ENCODE results near the gene ISX. TPM values are rescaled to one million over a fixed set of nuclear protein-coding genes. Genes with fewer than 3 reads are reported as not detected.

ISX gene
- total RNA-seq, 1 experiment from 2014 or later, result not detected

DNA sequence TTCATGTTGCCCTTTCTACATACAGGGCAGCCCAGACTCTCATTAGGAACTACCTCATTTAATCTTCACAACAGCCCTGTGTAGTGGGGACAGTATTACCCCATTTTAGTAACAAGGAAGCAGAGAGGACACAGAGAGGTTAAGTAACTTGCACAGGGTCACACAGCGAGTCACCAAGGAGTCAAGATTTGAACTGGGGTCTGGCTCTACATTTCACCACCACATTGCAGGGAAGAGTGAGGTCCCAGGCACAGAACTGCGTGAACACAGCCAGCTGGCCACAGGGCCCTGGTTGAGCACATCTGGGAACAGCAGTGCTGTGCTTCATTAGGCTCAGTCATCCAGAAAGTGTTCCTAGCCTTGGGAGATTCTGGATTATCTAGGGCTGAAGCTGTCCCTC, 45.4 kb upstream of the ISX start:
- Histone ChIP-seq H3K36me3 (ENCODE audit: low read depth, low read length) (no peaks in the 10 kb centered on the region), H3K4me2 (ENCODE audit: low read length) (no peak overlapping the region), H2AFZ (ENCODE audit: low read length) (no peak overlapping the region), H3K9me2 (replicated peaks; ENCODE audit: low read length) (no peaks in the 10 kb centered on the region), H4K20me1 (ENCODE audit: low read length) (no peaks in the 10 kb centered on the region), H3K4me3 (ENCODE audit: low read length) (no peak overlapping the region), H3K27ac (ENCODE audit: low read length) (no peak overlapping the region), H3K4me1 (ENCODE audit: insufficient read depth, low read length) (no peaks in the 10 kb centered on the region), H3F3A (ENCODE audit: low read length, unreplicated experiment) (no peaks in the 10 kb centered on the region), H3K79me2 (ENCODE audit: low read length) (no peaks in the 10 kb centered on the region), H3K9me3 (ENCODE audit: low read length) (no peaks in the 10 kb centered on the region), H3K27me3 (ENCODE audit: low read length) (no peaks in the 10 kb centered on the region), H3K9ac (ENCODE audit: low read length) (no peak overlapping the region)
- POLR2A ChIA-PET (ENCODE audit: unreplicated experiment), result no interaction called here
- ATAC-seq (no peak), DNase-seq (no peak)
- BruUV-seq (replicated peaks), result no TSS peak
- TF ChIP-seq CTCF (conservative IDR thresholded peaks at IDR 0.05; ENCODE audit: low read depth, low read length) (no peak), EZH2 (IDR thresholded peaks at IDR 0.05; ENCODE audit: low read length, unreplicated experiment) (no peak), EZH2phosphoT487 (IDR thresholded peaks at IDR 0.05; ENCODE audit: borderline replicate concordance, low read length) (no peak)
- intact Hi-C loops (cut with micrococcal nuclease), result no loop called here
- CTCF ChIA-PET, result no interaction called here

- H3K27me3 ChIP-seq (ENCODE audit: low read length), result no peaks in the 10 kb centered on the region
- no peak overlapping the region for H3K4me2 ChIP-seq (ENCODE audit: low read length)
- no peaks in the 10 kb centered on the region for H3K79me2 ChIP-seq (ENCODE audit: low read length)
- CTCF ChIA-PET, result no interaction called here
- H3K27ac ChIP-seq (ENCODE audit: low read length), result no peak overlapping the region
- DNase-seq (peak; percentile 6), ATAC-seq (no peak)
- TF ChIP-seq EZH2 (IDR thresholded peaks at IDR 0.05; ENCODE audit: low read length, unreplicated experiment) (no peak), CTCF (conservative IDR thresholded peaks at IDR 0.05; ENCODE audit: low read depth, low read length) (no peak), EZH2phosphoT487 (IDR thresholded peaks at IDR 0.05; ENCODE audit: borderline replicate concordance, low read length) (no peak)
- H3K4me1 ChIP-seq (ENCODE audit: insufficient read depth, low read length), result no peaks in the 10 kb centered on the region
- BruUV-seq (replicated peaks), result no TSS peak
- no peaks in the 10 kb centered on the region for H4K20me1 ChIP-seq (ENCODE audit: low read length)
- no peak overlapping the region for H2AFZ ChIP-seq (ENCODE audit: low read length)
- no peaks in the 10 kb centered on the region for H3K9me2 ChIP-seq (replicated peaks; ENCODE audit: low read length)
- intact Hi-C loops (cut with micrococcal nuclease), result no loop called here
- no peaks in the 10 kb centered on the region for H3F3A ChIP-seq (ENCODE audit: low read length, unreplicated experiment)
- H3K4me3 ChIP-seq (ENCODE audit: low read length), result no peak overlapping the region
- no peaks in the 10 kb centered on the region for H3K36me3 ChIP-seq (ENCODE audit: low read depth, low read length)
- no peaks in the 10 kb centered on the region for H3K9me3 ChIP-seq (ENCODE audit: low read length)
- POLR2A ChIA-PET (ENCODE audit: unreplicated experiment), result no interaction called here
- H3K9ac ChIP-seq (ENCODE audit: low read length), result no peak overlapping the region
These were observed 44.8 kb upstream of the ISX start for GRCh38 chr22:35021161-35021560.

- H3K27ac ChIP-seq (ENCODE audit: low read length), result no peak overlapping the region
These were observed 43.7 kb upstream of the ISX start for GRCh38 chr22:35022291-35022690.

More at GRCh38 chr22:35022291-35022690, 43.7 kb upstream of the ISX start:
- TF ChIP-seq EZH2 (IDR thresholded peaks at IDR 0.05; ENCODE audit: low read length, unreplicated experiment), result no peak
- TF ChIP-seq EZH2phosphoT487 (IDR thresholded peaks at IDR 0.05; ENCODE audit: borderline replicate concordance, low read length), result no peak
- TF ChIP-seq CTCF (conservative IDR thresholded peaks at IDR 0.05; ENCODE audit: low read depth, low read length), result no peak
- BruUV-seq (replicated peaks), result no TSS peak
- POLR2A ChIA-PET (ENCODE audit: unreplicated experiment), result no interaction called here
- no peak overlapping the region for H3K4me3 ChIP-seq (ENCODE audit: low read length)
- no peaks in the 10 kb centered on the region for H3K79me2 ChIP-seq (ENCODE audit: low read length)
- no peaks in the 10 kb centered on the region for H3K9me3 ChIP-seq (ENCODE audit: low read length)
- H3K27me3 ChIP-seq (ENCODE audit: low read length), result no peaks in the 10 kb centered on the region
- no peaks in the 10 kb centered on the region for H3K4me1 ChIP-seq (ENCODE audit: insufficient read depth, low read length)
- no peak overlapping the region for H2AFZ ChIP-seq (ENCODE audit: low read length)
- H3K36me3 ChIP-seq (ENCODE audit: low read depth, low read length), result no peaks in the 10 kb centered on the region
- H3K4me2 ChIP-seq (ENCODE audit: low read length), result no peak overlapping the region
- no peaks in the 10 kb centered on the region for H4K20me1 ChIP-seq (ENCODE audit: low read length)
- no peaks in the 10 kb centered on the region for H3K9me2 ChIP-seq (replicated peaks; ENCODE audit: low read length)
- CTCF ChIA-PET, result no interaction called here
- H3F3A ChIP-seq (ENCODE audit: low read length, unreplicated experiment), result no peaks in the 10 kb centered on the region
- intact Hi-C loops (cut with micrococcal nuclease), result no loop called here
- no peak for ATAC-seq
- no peak for DNase-seq
- no peak overlapping the region for H3K9ac ChIP-seq (ENCODE audit: low read length)

All from PC-3 (cell line).